Heart left ventricle (tissue), 16 donors: ENCODE results near the gene GADL1. TPM values are rescaled to one million over a fixed set of nuclear protein-coding genes. Genes with fewer than 3 reads are reported as not detected.

Experiments
- ATAC-seq, 4 donors: fragments of 200-7000 bp; cut with Tn5 transposase; one replicate each; pipeline ENCODE4 v1.9.1; 2020 to 2022; ENCODE audit warnings: moderate library complexity in 4 of 4, mild to moderate bottlenecking in 3 of 4, moderate number of reproducible peaks in 1 of 4
- DNase-seq, 5 donors: peaks; one replicate each; pipeline ENCODE4 v3.0.0-alpha.2; 2020
- H3K27ac ChIP-seq, 12 donors: fragments of 200-600 bp; sonication (generic) in 4 of 12; one replicate each; pipeline versions ENCODE4 v1.5.0 to v1.8.0; 2016 to 2022; ENCODE audit warnings: mild to moderate bottlenecking in 2 of 12
- H3K27me3 ChIP-seq, 9 donors: fragments of 200-600 bp; sonication (generic) in 2 of 9; one replicate each; pipeline versions ENCODE4 v1.5.1 to v1.8.0; 2016 to 2022; ENCODE audit warnings: mild to moderate bottlenecking in 3 of 9
- H3K36me3 ChIP-seq, 9 donors: fragments of 200-600 bp; sonication (generic) in 2 of 9; one replicate each; pipeline versions ENCODE4 v1.5.0 to v1.8.0; 2018 to 2022; ENCODE audit warnings: mild to moderate bottlenecking in 2 of 9
- H3K4me1 ChIP-seq, 12 donors: fragments of 200-600 bp; sonication (generic) in 4 of 12; one replicate each; pipeline versions ENCODE4 v1.5.0 to v1.8.0; 2016 to 2022; ENCODE audit warnings: mild to moderate bottlenecking in 3 of 12
- H3K4me3 ChIP-seq, 12 donors: fragments of 200-600 bp; sonication (generic) in 4 of 12; one replicate each; pipeline versions ENCODE4 v1.5.0 to v1.8.0; 2017 to 2022; ENCODE audit warnings: mild to moderate bottlenecking in 9 of 12, moderate library complexity in 4 of 12
- H3K9me3 ChIP-seq, 12 donors: fragments of 200-600 bp; sonication (generic) in 4 of 12; one replicate each; pipeline versions ENCODE4 v1.5.0 to v1.8.0; 2016 to 2022; ENCODE audit warnings: mild to moderate bottlenecking in 1 of 12
- POLR2A ChIP-seq, 2 donors: fragments of 450-650 bp; IDR thresholded peaks; one replicate each; pipeline ENCODE4 v1.6.1; 2017; ENCODE audit warnings: antibody characterized with exemption in 2 of 2, mild to moderate bottlenecking in 2 of 2, moderate library complexity in 2 of 2
- WGBS, 4 donors: extraction: QIAGEN DNeasy Blood & Tissue Kit in 2 of 4; methylation state at CpG; one replicate each; pipeline versions ENCODE4 v1.1.5 to v1.1.7; 2013 to 2018; 5-methylcytosine and 5-hydroxymethylcytosine counted together
- intact Hi-C, 10 donors: fragments of 100-400 bp; cut with DNase I; formaldehyde crosslinking; loops; one replicate each; pipeline versions ENCODE4 v1.11.1 to v1.14.2; 2022
- polyA plus RNA-seq, 2 donors: library from polyadenylated mRNA; stranded (reverse); fragments of 200-250 nt; gene quantifications; one replicate each; pipeline ENCODE4 v1.2.3, GENCODE V29; 2013
- total RNA-seq, 9 donors: library from RNA; depleted of rRNA in 2 of 9; stranded (reverse); fragments of >200 nt in 2 of 9; fragmentation: NEBNext Ultra II Directional in 3 of 9; extraction: Animal tissue kit (Norgen Biotek cat#: 25700) in 3 of 9; gene quantifications; one replicate each; pipeline versions ENCODE4 v1.1.0 to v1.2.4, GENCODE V29; 2016 to 2023
- TF ChIP-seq, protein P1 (sequence below), 12 donors: fragments of 200-600 bp; sonication (generic) in 4 of 12; IDR thresholded peaks; one replicate each; pipeline versions ENCODE4 v1.5.0 to v1.8.0; 2018 to 2022; ENCODE audit warnings: antibody characterized with exemption in 12 of 12, mild to moderate bottlenecking in 5 of 12
- donor health status: ischemic (EF 13 %, LVEDD 7.1; RV severe dilation, severe dysfunction).
- donor health status: healthy with polysubstance abuse.
- donor health status: DM: no; HTN: yes; CAD: no.
- donor health status: DM: no; HTN: no; CAD: no.
- donor health status: ischemic (EF 25% LVEDD 6.9; RV normal size, moderate dysfunction).
- donor health status: ischemic (EF 25% LVEDD 5.7; RV mildly dilated, moderate dysfunction).
- donor health status: healthy.
- donor health status: DM: yes; HTN: yes; CAD: no.
- donor health status: ischemic (EF 35%, LVEDD 5.7; RV mildly dilated, moderate dysfunction).
- donor health status: nonischemic (EF 11% LVEDD 7.7; RV severe dilation, severe dysfunction).
- donor health status: DM: yes; HTN: yes; CAD: no.
- donor health status: PGD.
- donor health status: ischemic (EF 29% LVEDD 5.4; RV normal size, mild dysfunction).
- donor health status: nonischemic (EF 23%, LVEDD 6.1; RV moderate dilation, normal function).

GADL1 gene
- total and polyA plus RNA-seq, 11 donors, result 0.03 to 0.59 (median 0.18) TPM; not detected in 3

GRCh38 chr3:30723211-30723610 lies 171.2 kb downstream of the GADL1 start:
- Histone ChIP-seq H3K27me3 (no peaks in the 10 kb centered on the region), H3K27ac (no peak overlapping the region), H3K36me3 (no peaks in the 10 kb centered on the region), H3K4me1 (no peaks in the 10 kb centered on the region), H3K4me3 (no peak overlapping the region), H3K9me3 (no peaks in the 10 kb centered on the region)
- 85 to 95% (median 94%) methylated on average over 1 of the region's 1 CpG for WGBS, 4 donors
- TF ChIP-seq POLR2A (IDR thresholded peaks at IDR 0.05), result no peak
- TF ChIP-seq, protein P1, sequence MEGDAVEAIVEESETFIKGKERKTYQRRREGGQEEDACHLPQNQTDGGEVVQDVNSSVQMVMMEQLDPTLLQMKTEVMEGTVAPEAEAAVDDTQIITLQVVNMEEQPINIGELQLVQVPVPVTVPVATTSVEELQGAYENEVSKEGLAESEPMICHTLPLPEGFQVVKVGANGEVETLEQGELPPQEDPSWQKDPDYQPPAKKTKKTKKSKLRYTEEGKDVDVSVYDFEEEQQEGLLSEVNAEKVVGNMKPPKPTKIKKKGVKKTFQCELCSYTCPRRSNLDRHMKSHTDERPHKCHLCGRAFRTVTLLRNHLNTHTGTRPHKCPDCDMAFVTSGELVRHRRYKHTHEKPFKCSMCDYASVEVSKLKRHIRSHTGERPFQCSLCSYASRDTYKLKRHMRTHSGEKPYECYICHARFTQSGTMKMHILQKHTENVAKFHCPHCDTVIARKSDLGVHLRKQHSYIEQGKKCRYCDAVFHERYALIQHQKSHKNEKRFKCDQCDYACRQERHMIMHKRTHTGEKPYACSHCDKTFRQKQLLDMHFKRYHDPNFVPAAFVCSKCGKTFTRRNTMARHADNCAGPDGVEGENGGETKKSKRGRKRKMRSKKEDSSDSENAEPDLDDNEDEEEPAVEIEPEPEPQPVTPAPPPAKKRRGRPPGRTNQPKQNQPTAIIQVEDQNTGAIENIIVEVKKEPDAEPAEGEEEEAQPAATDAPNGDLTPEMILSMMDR (IDR thresholded peaks at IDR 0.05), result no peak
- intact Hi-C loops, result no loop called here
- ATAC-seq (no peak), DNase-seq (no peak)

DNA sequence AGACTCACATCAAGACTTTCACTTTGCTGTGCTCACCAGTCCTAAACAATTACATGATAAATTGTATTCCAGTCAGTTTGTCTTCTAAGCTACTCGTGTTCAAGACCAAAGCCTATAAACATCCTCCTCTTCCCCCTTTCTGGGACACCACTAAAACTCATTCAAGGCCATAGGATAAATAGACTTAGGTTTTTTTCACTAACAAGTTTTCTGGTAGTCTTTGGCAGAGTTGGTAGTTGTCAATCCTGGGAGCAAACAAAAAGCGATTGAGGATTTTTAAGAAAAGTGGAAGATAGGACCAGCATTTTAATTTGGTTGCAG lies 173.2 kb downstream of the GADL1 start:
- H3K4me3 ChIP-seq, result no peak overlapping the region
- H3K4me1 ChIP-seq, result no peaks in the 10 kb centered on the region
- H3K36me3 ChIP-seq, result no peaks in the 10 kb centered on the region
- intact Hi-C loops, result no loop called here
- 74 to 84% (median 80%) methylated on average over 2 of the region's 2 CpGs for WGBS, 4 donors
- H3K27ac ChIP-seq, result no peak overlapping the region
- no peak for TF ChIP-seq POLR2A (IDR thresholded peaks at IDR 0.05)
- TF ChIP-seq, protein P1 (IDR thresholded peaks at IDR 0.05), result no peak
- ATAC-seq (no peak), DNase-seq (no peak)
- H3K27me3 ChIP-seq, result no peaks in the 10 kb centered on the region
- no peaks in the 10 kb centered on the region for H3K9me3 ChIP-seq

DNA sequence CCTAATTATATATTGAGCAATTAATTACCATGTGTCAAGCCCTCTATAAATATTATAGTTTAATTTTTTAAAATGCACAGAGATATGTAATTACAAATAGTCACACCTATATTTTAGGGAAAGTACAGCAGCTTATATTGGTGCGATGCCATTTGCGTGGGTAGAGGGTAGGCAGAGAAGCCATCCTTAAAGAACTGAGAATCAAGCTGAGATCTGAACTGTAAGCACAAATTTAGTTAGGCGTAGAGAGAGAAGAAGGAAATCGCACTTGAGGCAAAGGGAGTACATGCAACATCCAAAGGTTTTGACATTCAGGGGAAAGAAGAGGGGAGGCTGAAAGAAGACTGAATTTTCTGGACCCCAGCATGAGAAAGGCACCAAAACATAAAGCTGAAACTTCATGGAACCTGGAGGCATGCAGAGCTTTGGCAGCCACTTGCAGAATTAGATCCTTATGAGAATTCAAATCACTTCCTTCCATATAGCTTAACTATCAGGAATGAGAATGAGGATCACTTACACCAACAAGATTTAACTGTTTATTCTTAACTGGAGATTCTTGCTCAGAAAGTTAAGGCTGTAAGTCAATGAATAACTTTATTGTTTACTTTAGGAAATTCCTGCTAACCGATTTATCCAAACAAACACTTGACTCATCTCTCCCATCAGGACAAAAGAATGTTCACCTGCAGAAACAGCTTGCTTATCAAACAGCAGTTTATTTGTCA lies 173.7 kb downstream of the GADL1 start:
- H3K27me3 ChIP-seq, result no peaks in the 10 kb centered on the region
- H3K36me3 ChIP-seq, result no peaks in the 10 kb centered on the region
- no peak for DNase-seq
- WGBS, 4 donors, result 86 to 90% (median 87%) methylated on average over 5 of the region's 5 CpGs
- no peaks in the 10 kb centered on the region for H3K4me1 ChIP-seq
- intact Hi-C loops, result no loop called here
- no peaks in the 10 kb centered on the region for H3K9me3 ChIP-seq
- ATAC-seq, result no peak
- TF ChIP-seq, protein P1 (IDR thresholded peaks at IDR 0.05), result no peak
- no peak for TF ChIP-seq POLR2A (IDR thresholded peaks at IDR 0.05)
- no peak overlapping the region for H3K27ac ChIP-seq
- no peak overlapping the region for H3K4me3 ChIP-seq

GRCh38 chr3:30719536-30719935 lies 174.9 kb downstream of the GADL1 start:
- H3K4me1 ChIP-seq, result no peaks in the 10 kb centered on the region
- no peak for DNase-seq
- H3K27me3 ChIP-seq, result no peaks in the 10 kb centered on the region
- intact Hi-C loops, result no loop called here
- peaks cover 0 to 2% (median 0%) of the 10 kb centered on the region in 12 donors for H3K9me3 ChIP-seq
- TF ChIP-seq POLR2A (IDR thresholded peaks at IDR 0.05), result no peak
- TF ChIP-seq, protein P1 (IDR thresholded peaks at IDR 0.05), result no peak
- no peak overlapping the region for H3K4me3 ChIP-seq
- H3K36me3 ChIP-seq, result no peaks in the 10 kb centered on the region
- ATAC-seq, result no peak
- no peak overlapping the region for H3K27ac ChIP-seq
- WGBS, 4 donors, result 95 to 99% (median 97%) methylated on average over 3 of the region's 3 CpGs
